ENCODE results near the gene SNRNP40.

GRCh38 chr1:31289021-31289420 lies 7.6 kb downstream of the SNRNP40 start:
- no peak for TF ChIP-seq YY1 (IDR thresholded peaks at IDR 0.05; ENCODE audit: low read depth)
- TF ChIP-seq USF1 (IDR thresholded peaks at IDR 0.05; ENCODE audit: borderline replicate concordance, low read depth) = no peak
- TF ChIP-seq FOXM1 (IDR thresholded peaks at IDR 0.05; ENCODE audit: low read depth) = no peak
- TF ChIP-seq, protein P1, sequence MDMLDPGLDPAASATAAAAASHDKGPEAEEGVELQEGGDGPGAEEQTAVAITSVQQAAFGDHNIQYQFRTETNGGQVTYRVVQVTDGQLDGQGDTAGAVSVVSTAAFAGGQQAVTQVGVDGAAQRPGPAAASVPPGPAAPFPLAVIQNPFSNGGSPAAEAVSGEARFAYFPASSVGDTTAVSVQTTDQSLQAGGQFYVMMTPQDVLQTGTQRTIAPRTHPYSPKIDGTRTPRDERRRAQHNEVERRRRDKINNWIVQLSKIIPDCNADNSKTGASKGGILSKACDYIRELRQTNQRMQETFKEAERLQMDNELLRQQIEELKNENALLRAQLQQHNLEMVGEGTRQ (IDR thresholded peaks at IDR 0.05; ENCODE audit: borderline replicate concordance, low read depth, low read length) = no peak
- no peak for TF ChIP-seq CTCF (IDR thresholded peaks at IDR 0.05)
- no peak for TF ChIP-seq TCF12 (IDR thresholded peaks at IDR 0.05)
- TF ChIP-seq, protein P2, sequence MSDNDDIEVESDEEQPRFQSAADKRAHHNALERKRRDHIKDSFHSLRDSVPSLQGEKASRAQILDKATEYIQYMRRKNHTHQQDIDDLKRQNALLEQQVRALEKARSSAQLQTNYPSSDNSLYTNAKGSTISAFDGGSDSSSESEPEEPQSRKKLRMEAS (IDR thresholded peaks at IDR 0.05; ENCODE audit: low read depth) = no peak
